ENCODE results near the gene FNDC3A. TPM values are rescaled to one million over a fixed set of nuclear protein-coding genes. Genes with fewer than 3 reads are reported as not detected.

Gene FNDC3A
- polyA plus RNA-seq, 1 of the 3 experiments (the other 2 are of a cell fraction): 27.7 TPM

GRCh38 chr13:49184621-49185020 is 208.9 kb downstream of the FNDC3A start:
- Histone ChIP-seq H3K9me3 (no peaks in the 10 kb centered on the region), H4K20me1 (ENCODE audit: insufficient read depth) (no peaks in the 10 kb centered on the region), H3K4me2 (no peak overlapping the region), H3K4me3 (ENCODE audit: low read depth in 2 of 2, low read length in 1 of 2) (no peak overlapping the region), H3K9me2 (no peaks in the 10 kb centered on the region), H2AFZ (ENCODE audit: low read depth) (no peak overlapping the region), H3K79me2 (ENCODE audit: insufficient read depth) (0 out of 2 replicates have a peak, but pooled peaks cover 5% of the 10 kb centered on the region), H3F3A (replicated peaks; ENCODE audit: insufficient read depth) (peaks cover 11% of the 10 kb centered on the region), H3K36me3 (replicated peaks in 1 of 2; ENCODE audit: control insufficient read depth in 1 of 2, insufficient read depth in 2 of 2, low read length in 1 of 2) (peaks cover 64 to 91% of the 10 kb centered on the region in 2 experiments), H3K27me3 (ENCODE audit: insufficient read depth) (no peaks in the 10 kb centered on the region), H3K4me1 (ENCODE audit: control insufficient read depth in 1 of 2, insufficient read depth in 2 of 2, low read depth in 1 of 2, low read length in 1 of 2) (peaks cover 0 to 9% of the 10 kb centered on the region in 2 experiments; a peak in 1 of 4 replicates), H3K27ac (ENCODE audit: low read depth in 2 of 2, low read length in 1 of 2) (no peak overlapping the region), H3K9ac (no peak overlapping the region)
- TF ChIP-seq GATA2 (CRISPR knock-in tag; IDR thresholded peaks at IDR 0.05) (no peak), MEF2A (IDR thresholded peaks at IDR 0.05; ENCODE audit: borderline replicate concordance, low read depth) (no peak), ELF1 (IDR thresholded peaks at IDR 0.05) (no peak), EZH2phosphoT487 (IDR thresholded peaks at IDR 0.05; ENCODE audit: borderline replicate concordance, low read depth) (no peak), RCOR1 (IDR thresholded peaks at IDR 0.05; ENCODE audit: low read length) (no peak), RFX5 (IDR thresholded peaks at IDR 0.05; ENCODE audit: low read length) (no peak), EP300 (IDR thresholded peaks at IDR 0.05; ENCODE audit: borderline replicate concordance in 1 of 2, low read depth in 1 of 2, low read length in 1 of 2) (no peak), SIN3A (IDR thresholded peaks at IDR 0.05; ENCODE audit: borderline replicate concordance, low read depth, low read length) (no peak), SMC3 (IDR thresholded peaks at IDR 0.05; ENCODE audit: low read depth, low read length) (no peak), CTCF (IDR thresholded peaks at IDR 0.05) (no peak), USF1 (IDR thresholded peaks at IDR 0.05; ENCODE audit: borderline replicate concordance, low read depth) (no peak), NRF1 (IDR thresholded peaks at IDR 0.05; ENCODE audit: low read depth, low read length) (no peak), RAD21 (IDR thresholded peaks at IDR 0.05; ENCODE audit: low read length) (no peak), ZBTB33 (IDR thresholded peaks at IDR 0.05; ENCODE audit: borderline replicate concordance, low read depth) (no peak), CHD2 (IDR thresholded peaks at IDR 0.05; ENCODE audit: low read length, partially characterized antibody) (no peak), GABPA (IDR thresholded peaks at IDR 0.05; ENCODE audit: low read depth) (no peak), FOSL2 (IDR thresholded peaks at IDR 0.05; ENCODE audit: borderline replicate concordance, low read depth) (no peak), MXI1 (IDR thresholded peaks at IDR 0.05; ENCODE audit: low read depth, low read length) (no peak), TAF1 (IDR thresholded peaks at IDR 0.05; ENCODE audit: borderline replicate concordance, low read depth, low read length) (no peak)
- WGBS (ENCODE audit: low lambda C conversion rate): 92% methylated on average over 4 of the region's 4 CpGs
- ChIA-PET CTCF (no interaction called here), POLR2A (no interaction called here)
- DNase-seq: no peak

Data from SK-N-SH (cell line).